Measurements from ENCODE around the gene CENPM.

- TF ChIP-seq CTCF (conservative IDR thresholded peaks at IDR 0.05 in 1 of 2, IDR thresholded peaks at IDR 0.05 in 1 of 2; ENCODE audit: low read depth in 1 of 2, low read length in 2 of 2) (no peak), EZH2 (IDR thresholded peaks at IDR 0.05; ENCODE audit: low read length, missing control alignments) (no peak)
Observed at GRCh38 chr22:41952713-41953112, 5.8 kb upstream of the CENPM start.
